Natural killer cell (primary cell): ENCODE data around the gene GID8. TPM values are rescaled to one million over a fixed set of nuclear protein-coding genes. Genes with fewer than 3 reads are reported as not detected.

ENCODE experiments used
- ATAC-seq, 3 donors: fragments of 150-1000 bp in 2 of 3; fragments of 200-7000 bp in 1 of 3; cut with Tn5 transposase; 1 replicate in 1 of 3; 2 replicates in 2 of 3; pipeline ENCODE4 v1.10.0; 2021; ENCODE audit warnings: mild to moderate bottlenecking in 2 of 3, moderate library complexity in 2 of 3
- DNase-seq, 2 donors: peaks; one replicate each; pipeline versions ENCODE4 v3.0.0 to v3.0.0-alpha.2; 2013 to 2021; ENCODE audit warnings: mixed read lengths in 1 of 2
- H3K27ac ChIP-seq: one replicate; pipeline ENCODE4 v1.5.1; 2013; ENCODE audit warnings: mild to moderate bottlenecking, low read length
- H3K27me3 ChIP-seq: one replicate; pipeline ENCODE4 v1.6.1; 2013; ENCODE audit warnings: low read length; ENCODE audit not compliant: control insufficient read depth, insufficient read depth
- H3K36me3 ChIP-seq: one replicate; pipeline ENCODE4 v1.6.1; 2013; ENCODE audit warnings: low read length; ENCODE audit not compliant: control insufficient read depth, insufficient read depth
- H3K4me1 ChIP-seq: one replicate; pipeline ENCODE4 v1.6.1; 2013; ENCODE audit warnings: low read length; ENCODE audit not compliant: control insufficient read depth, insufficient read depth
- H3K4me3 ChIP-seq: one replicate; pipeline ENCODE4 v1.5.1; 2013; ENCODE audit warnings: low read length
- H3K9me3 ChIP-seq: one replicate; pipeline ENCODE4 v1.6.1; 2013; ENCODE audit warnings: low read length; ENCODE audit not compliant: control insufficient read depth, insufficient read depth
- H3K27ac Mint-ChIP-seq, 2 donors: one replicate each; pipeline ENCODE4 v1.8.0; 2022; ENCODE audit warnings: mild to moderate bottlenecking in 2 of 2, mixed read lengths in 2 of 2, moderate library complexity in 1 of 2
- H3K27me3 Mint-ChIP-seq, 2 donors: one replicate each; pipeline ENCODE4 v1.8.0; 2022; ENCODE audit warnings: low read depth in 2 of 2, mixed read lengths in 2 of 2
- H3K36me3 Mint-ChIP-seq: one replicate; pipeline ENCODE4 v1.8.0; 2022; ENCODE audit warnings: mixed read lengths
- H3K4me1 Mint-ChIP-seq, 2 donors: one replicate each; pipeline ENCODE4 v1.8.0; 2022; ENCODE audit warnings: mixed read lengths in 2 of 2
- H3K4me3 Mint-ChIP-seq: one replicate; pipeline ENCODE4 v1.8.0; 2022; ENCODE audit warnings: mild to moderate bottlenecking, moderate library complexity, mixed read lengths
- H3K9me3 Mint-ChIP-seq, 2 donors: one replicate each; pipeline ENCODE4 v1.8.0; 2022; ENCODE audit warnings: mixed read lengths in 2 of 2
- CTCF ChIP-seq: fragments of 200-600 bp; IDR thresholded peaks from one replicate; pipeline ENCODE4 v1.8.0; 2022; ENCODE audit warnings: antibody characterized with exemption
- WGBS: methylation state at CpG from one replicate; pipeline ENCODE4 v1.1.7; 2013; ENCODE audit warnings: missing lambda C conversion rate; ENCODE audit not compliant: insufficient coverage; 5-methylcytosine and 5-hydroxymethylcytosine counted together
- intact Hi-C: fragments of 100-400 bp; cut with micrococcal nuclease; formaldehyde crosslinking; loops from one replicate; pipeline ENCODE4 v1.14.2; 2022
- total RNA-seq, 4 donors: library from RNA; stranded (reverse); fragments of 120-200 nt in 1 of 4; gene quantifications; one replicate each; pipeline versions ENCODE4 v1.2.3 to v1.2.4, GENCODE V29; 2013 to 2022

GID8 gene
- total RNA-seq, 3 donors from 2014 or later (not counting 1 experiment from before 2014, with no cell fraction given) = 45.1 to 60.1 (median 53.1) TPM

DNA sequence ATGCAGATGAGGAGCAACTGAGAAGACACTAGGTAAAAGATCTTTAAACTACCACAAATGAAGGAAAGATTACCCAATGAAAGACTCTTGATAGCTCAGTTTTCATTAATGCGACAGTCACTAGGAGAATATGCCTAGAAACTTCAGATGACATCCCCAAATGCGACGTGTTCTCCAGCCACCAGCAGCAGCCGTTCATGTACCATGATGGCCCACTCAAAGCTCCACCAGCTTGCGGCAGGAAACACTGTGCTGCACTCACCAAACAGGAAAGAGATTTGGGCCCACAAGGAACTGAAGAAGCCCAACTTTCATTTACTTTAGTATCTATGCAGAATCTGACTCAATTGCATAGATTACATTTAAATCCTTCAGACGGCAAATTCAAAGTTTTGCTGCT is 19.1 kb upstream of the GID8 start:
- intact Hi-C loops = loop anchor here (5.0 kb wide), 1 partner anchor 33 kb away; the partner anchor contains the start of gene SLC17A9
- under 1% methylated on average over 6 of the region's 6 CpGs for WGBS

DNA sequence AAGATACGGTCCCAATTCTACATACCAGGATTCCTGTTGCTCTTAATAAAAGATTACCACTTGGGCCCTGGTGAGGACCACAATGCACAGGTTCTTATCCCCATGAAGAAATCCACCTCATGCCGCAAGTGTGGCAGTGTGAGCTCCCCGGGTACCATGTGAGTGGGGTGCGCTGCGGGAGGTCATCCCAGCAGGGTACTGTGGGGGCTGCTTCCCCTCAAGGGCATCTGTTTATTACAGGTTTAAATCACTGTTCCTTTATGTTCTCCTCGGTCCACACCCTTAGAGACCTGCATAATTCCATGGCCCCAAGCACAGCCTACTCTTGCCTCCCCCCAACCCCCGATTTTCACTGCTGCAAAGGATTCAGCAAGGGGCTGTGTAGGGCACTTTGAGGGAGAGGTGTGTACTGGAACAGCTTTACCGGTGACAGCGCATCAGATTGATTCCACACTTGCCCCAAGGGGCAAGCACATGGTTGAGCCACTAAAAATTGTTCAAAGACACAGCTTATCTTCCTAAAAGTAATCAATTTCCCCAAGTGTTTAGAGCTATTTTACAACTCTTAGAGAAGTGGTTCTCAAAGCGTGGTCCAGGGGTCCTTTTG is 17.8 kb upstream of the GID8 start:
- Mint-ChIP-seq H3K9me3 (no peaks in the 10 kb centered on the region), H3K27me3 (no peaks in the 10 kb centered on the region), H3K4me1 (peaks cover 82 to 87% of the 10 kb centered on the region in 2 donors), H3K36me3 (no peaks in the 10 kb centered on the region), H3K4me3 (peak overlapping the region; percentile 67), H3K27ac (peak overlapping the region; percentile 78 to 89)
- Histone ChIP-seq H3K36me3 (no peaks in the 10 kb centered on the region), H3K27ac (no peak overlapping the region), H3K9me3 (no peaks in the 10 kb centered on the region), H3K4me1 (peaks cover 79% of the 10 kb centered on the region), H3K4me3 (no peak overlapping the region), H3K27me3 (no peaks in the 10 kb centered on the region)
- intact Hi-C loops = no loop called here
- DNase-seq = no peak
- TF ChIP-seq CTCF = no peak
- no peak for ATAC-seq
- WGBS = 78% methylated on average over 10 of the region's 10 CpGs

More for the DNA sequence above, 19.1 kb upstream of the GID8 start:
- DNase-seq = peak in 1 of 2 donors; percentile 77
- Histone ChIP-seq H3K4me3 (no peak overlapping the region), H3K36me3 (no peaks in the 10 kb centered on the region), H3K4me1 (peaks cover 75% of the 10 kb centered on the region), H3K9me3 (no peaks in the 10 kb centered on the region), H3K27ac (peak overlapping the region; percentile 40), H3K27me3 (no peaks in the 10 kb centered on the region)
- Mint-ChIP-seq H3K4me3 (peak overlapping the region; percentile 89), H3K4me1 (peaks cover 82 to 87% of the 10 kb centered on the region in 2 donors), H3K27ac (peak overlapping the region; percentile 78 to 89), H3K27me3 (no peaks in the 10 kb centered on the region), H3K9me3 (no peaks in the 10 kb centered on the region), H3K36me3 (no peaks in the 10 kb centered on the region)
- peak in 2 of 3 donors; percentile 30 to 66 for ATAC-seq
- no peak for TF ChIP-seq CTCF

DNA sequence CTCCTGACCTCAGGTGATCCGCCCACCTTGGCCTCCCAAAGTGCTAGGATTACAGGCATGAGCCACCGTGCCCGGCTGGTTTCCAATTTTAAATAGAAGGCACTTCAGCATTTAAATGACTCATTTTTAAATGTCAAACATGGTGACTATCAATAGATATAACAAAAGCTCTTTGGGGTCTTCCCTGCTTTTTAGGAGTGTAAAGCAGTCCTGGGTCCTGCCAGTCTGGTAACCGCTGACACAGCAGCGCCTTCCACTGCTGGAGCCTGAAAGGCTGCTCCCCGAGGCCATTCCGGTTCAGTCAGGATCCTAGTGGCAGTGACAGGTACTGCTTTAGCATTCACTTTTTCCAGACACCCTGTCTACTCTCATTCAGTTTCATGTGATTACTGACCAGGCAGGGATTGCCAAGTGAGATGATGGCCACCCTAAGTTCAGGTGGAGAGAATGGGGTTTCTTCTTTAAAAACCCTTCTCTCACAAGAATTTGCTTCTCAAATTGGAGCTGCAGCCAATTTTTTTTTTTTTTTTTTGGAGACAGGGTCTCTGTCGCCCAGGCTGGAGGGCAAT is 16.7 kb upstream of the GID8 start:
- ATAC-seq (peak; percentile 50 to 66 (median 56)), DNase-seq (peak; percentile 49 to 84)
- no peaks in the 10 kb centered on the region for H3K9me3 ChIP-seq
- peak; percentile 34 for TF ChIP-seq CTCF
- peak overlapping the region; percentile 72 for H3K4me3 Mint-ChIP-seq
- H3K4me1 ChIP-seq = peaks cover 76% of the 10 kb centered on the region
- intact Hi-C loops = no loop called here
- peaks cover 76 to 81% of the 10 kb centered on the region in 2 donors for H3K4me1 Mint-ChIP-seq
- no peaks in the 10 kb centered on the region for H3K36me3 ChIP-seq
- H3K36me3 Mint-ChIP-seq = no peaks in the 10 kb centered on the region
- H3K4me3 ChIP-seq = no peak overlapping the region
- peak overlapping the region; percentile 9 for H3K27ac ChIP-seq
- WGBS = 57% methylated on average over 6 of the region's 8 CpGs
- no peaks in the 10 kb centered on the region for H3K27me3 ChIP-seq
- H3K9me3 Mint-ChIP-seq = no peaks in the 10 kb centered on the region
- peak overlapping the region; percentile 78 to 89 for H3K27ac Mint-ChIP-seq
- no peaks in the 10 kb centered on the region for H3K27me3 Mint-ChIP-seq
